Measurements from ENCODE around the gene TTYH3. TPM values are rescaled to one million over a fixed set of nuclear protein-coding genes. Genes with fewer than 3 reads are reported as not detected.
A peak's percentile ranks its signal among the peaks of the same experiment; 100 is the strongest.

The TTYH3 gene
- total and polyA plus RNA-seq, 2 of the 13 experiments (the other 11 are each of a cell fraction or from before 2014, with no cell fraction given): 26.3 to 50.0 TPM

- peak; percentile 48; the same call in 1 of the 2 replicates for TF ChIP-seq ZNF558 (CRISPR knock-in tag; IDR thresholded peaks at IDR 0.05; ENCODE audit: borderline replicate concordance)
- peak; percentile 52; the same call in 1 of the 2 replicates for TF ChIP-seq NAIF1 (CRISPR knock-in tag; IDR thresholded peaks at IDR 0.05; ENCODE audit: borderline replicate concordance)
- no peak for TF ChIP-seq ZNF337 (CRISPR knock-in tag; IDR thresholded peaks at IDR 0.05; ENCODE audit: borderline replicate concordance, low read depth)
- no peak for TF ChIP-seq HMGA1 (CRISPR knock-in tag; conservative IDR thresholded peaks at IDR 0.05)
- TF ChIP-seq RNF219 (CRISPR knock-in tag; IDR thresholded peaks at IDR 0.05): no peak
- TF ChIP-seq ZNF263 (CRISPR knock-in tag; IDR thresholded peaks at IDR 0.05): peak; percentile 97
- TF ChIP-seq ZNF75D (CRISPR knock-in tag; IDR thresholded peaks at IDR 0.05; ENCODE audit: borderline replicate concordance): no peak
- no peak for TF ChIP-seq ZNF576 (CRISPR knock-in tag; IDR thresholded peaks at IDR 0.05)
- peak; percentile 64 for TF ChIP-seq ZBTB21 (CRISPR knock-in tag; IDR thresholded peaks at IDR 0.05)
- no peak for TF ChIP-seq DDIT3 (CRISPR knock-in tag; IDR thresholded peaks at IDR 0.05)
- TF ChIP-seq FOSL2 (CRISPR knock-in tag; IDR thresholded peaks at IDR 0.05): peak; percentile 40
- TF ChIP-seq SOX6 (IDR thresholded peaks at IDR 0.05): no peak
- peak; percentile 77 for TF ChIP-seq SOX6 (CRISPR knock-in tag; IDR thresholded peaks at IDR 0.05)
- no peak for TF ChIP-seq ZNF598 (CRISPR knock-in tag; IDR thresholded peaks at IDR 0.05; ENCODE audit: borderline replicate concordance)
- no peak for TF ChIP-seq ZNF720 (CRISPR knock-in tag; IDR thresholded peaks at IDR 0.05)
- no peak for TF ChIP-seq USF2 (IDR thresholded peaks at IDR 0.05; ENCODE audit: low read depth, low read length)
- peak; percentile 11; the same call in 1 of the 2 replicates for TF ChIP-seq USF2 (CRISPR knock-in tag; IDR thresholded peaks at IDR 0.05; ENCODE audit: borderline replicate concordance)
- TF ChIP-seq ZNF788 (CRISPR knock-in tag; IDR thresholded peaks at IDR 0.05; ENCODE audit: borderline replicate concordance): peak; percentile 92; the same call in 1 of the 2 replicates
- TF ChIP-seq PREB (CRISPR knock-in tag; IDR thresholded peaks at IDR 0.05): no peak
- TF ChIP-seq GATA4 (IDR thresholded peaks at IDR 0.05; ENCODE audit: borderline replicate concordance, low read depth): 0 out of 2 replicates have a peak, but pooled peaks have one; percentile 28
- TF ChIP-seq RBM39 (IDR thresholded peaks at IDR 0.05; ENCODE audit: low read depth, low read length, poor library complexity, severe bottlenecking): peak; percentile 51
- no peak for TF ChIP-seq JDP2 (CRISPR knock-in tag; IDR thresholded peaks at IDR 0.05; ENCODE audit: borderline replicate concordance)
- TF ChIP-seq HDAC1 (CRISPR knock-in tag; IDR thresholded peaks at IDR 0.05): peak; percentile 71
- peak; percentile 67; the same call in 1 of the 2 replicates for TF ChIP-seq ZNF792 (CRISPR knock-in tag; IDR thresholded peaks at IDR 0.05)
- TF ChIP-seq HOXA3 (CRISPR knock-in tag; IDR thresholded peaks at IDR 0.05): peak; percentile 92
These were observed 9.7 kb upstream of the TTYH3 start (continued) for GRCh38 chr7:2621948-2622640.

Measured in HepG2 (cell line).